NCI-H345 (cell line): Measurements from ENCODE around the gene GRID1.
"Not testable (repeated sequence)": the region's sequence is repeated elsewhere in the genome, so short reads cannot be mapped to it uniquely, and the experiment has no call there.

ENCODE experiments used
- DNase-seq: peaks from one replicate; lab custom pipeline; 2025; lab: John Stamatoyannopoulos, UW

The GRID1 gene

GRCh38 chr10:86104611-86105145 lies 261.9 kb downstream of the GRID1 start:
- DNase-seq, result no peak

DNA sequence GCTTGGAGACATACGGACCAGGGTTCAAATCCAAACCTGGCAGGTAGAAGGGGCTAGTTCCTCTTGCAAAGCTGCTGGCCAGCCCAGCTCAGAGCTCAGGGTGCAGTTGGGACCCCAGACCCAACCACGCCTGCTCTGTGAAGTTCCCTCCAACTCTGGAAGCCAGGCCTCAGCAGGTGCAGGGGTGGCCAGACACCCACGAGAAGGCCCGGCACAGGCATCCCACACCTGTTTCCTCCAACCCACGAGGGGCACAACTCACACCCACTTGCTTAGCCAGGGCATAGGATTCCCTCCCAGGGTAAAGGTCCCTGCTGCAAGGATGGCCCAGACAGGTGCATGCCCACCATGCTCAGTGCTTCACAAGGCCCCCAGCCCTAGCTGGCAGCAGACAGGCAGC lies 262.4 kb downstream of the GRID1 start:
- no peak for DNase-seq

GRCh38 chr10:86103391-86104101 lies 263.0 kb downstream of the GRID1 start:
- DNase-seq, result no peak

DNA sequence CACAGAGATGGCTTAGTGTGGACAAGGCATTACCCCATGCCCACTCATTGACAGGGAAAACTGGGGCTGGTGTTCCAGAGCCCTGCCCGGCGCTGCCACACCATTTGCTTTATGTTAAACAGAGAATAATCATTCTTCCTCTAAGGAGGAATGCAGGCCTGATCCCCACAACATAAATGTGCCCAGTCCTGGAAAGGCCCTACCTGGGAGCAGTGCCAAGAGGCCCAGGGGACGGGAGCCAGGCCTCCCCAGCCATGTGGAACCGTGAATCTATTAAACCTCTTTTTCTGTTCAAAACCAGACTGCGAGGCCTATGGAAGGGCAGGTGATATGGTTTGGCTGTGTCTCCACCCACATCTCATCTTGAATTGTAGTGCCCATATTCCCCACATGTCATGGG lies 264.1 kb downstream of the GRID1 start:
- DNase-seq, result peak; percentile 53

DNA sequence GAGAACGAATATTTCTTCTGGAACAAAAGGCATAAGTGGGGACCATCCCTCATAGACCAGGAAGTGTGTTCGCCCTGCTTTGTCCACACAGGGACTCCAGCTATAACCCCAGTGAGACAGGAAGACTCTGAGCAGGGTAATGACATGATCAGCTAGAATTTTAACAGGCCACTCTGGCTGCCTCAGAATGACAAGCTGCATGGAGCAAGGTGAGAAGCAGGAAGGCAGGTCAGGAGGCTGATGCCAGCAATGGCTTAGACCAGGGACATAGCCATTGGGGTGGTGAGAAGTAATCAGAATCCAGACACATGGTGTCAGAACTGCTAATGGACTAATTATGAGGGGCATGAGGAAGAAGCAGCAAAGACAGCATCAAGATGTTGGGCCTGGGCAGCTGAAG lies 264.6 kb downstream of the GRID1 start:
- no peak for DNase-seq

- peak; percentile 22 for DNase-seq
These were observed 266.0 kb downstream of the GRID1 start for GRCh38 chr10:86100581-86101061.

DNA sequence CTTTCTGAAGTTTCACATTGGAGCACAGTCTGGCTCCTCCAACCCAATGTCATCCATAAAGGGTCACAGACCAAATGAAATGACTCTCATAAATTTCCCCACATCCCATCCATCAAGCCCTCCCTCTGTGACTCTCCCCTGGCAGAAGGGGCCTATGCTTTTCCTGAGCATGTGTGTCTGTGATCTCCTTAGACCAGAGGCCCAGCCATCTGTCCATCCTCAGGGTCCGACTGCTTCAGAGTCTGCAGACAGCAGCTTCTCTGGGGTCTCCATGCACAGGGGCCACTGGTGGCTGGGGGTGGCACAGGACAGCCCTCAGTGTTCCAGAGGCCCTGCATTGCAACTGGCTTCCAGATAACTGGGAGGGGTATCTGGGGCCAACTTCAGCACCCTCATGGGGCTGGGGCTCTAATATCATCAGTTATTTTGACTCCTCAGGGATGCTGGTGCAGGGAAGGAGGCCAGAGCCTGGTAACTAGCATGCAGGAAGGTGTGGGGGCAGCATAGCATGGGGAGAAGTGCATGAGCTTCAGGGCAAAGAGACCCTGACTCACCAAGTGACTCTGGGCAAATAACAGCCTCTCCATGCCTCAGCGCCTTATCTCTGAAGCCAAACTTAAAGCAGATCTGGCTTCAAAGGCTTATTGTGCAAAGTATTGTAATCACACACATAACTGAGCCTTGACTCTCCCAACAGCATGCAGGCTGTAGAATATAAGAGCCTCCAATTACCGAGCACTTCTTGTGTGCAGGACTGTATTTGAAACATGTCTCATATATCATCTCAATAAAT lies 266.9 kb downstream of the GRID1 start:
- no peak for DNase-seq

DNA sequence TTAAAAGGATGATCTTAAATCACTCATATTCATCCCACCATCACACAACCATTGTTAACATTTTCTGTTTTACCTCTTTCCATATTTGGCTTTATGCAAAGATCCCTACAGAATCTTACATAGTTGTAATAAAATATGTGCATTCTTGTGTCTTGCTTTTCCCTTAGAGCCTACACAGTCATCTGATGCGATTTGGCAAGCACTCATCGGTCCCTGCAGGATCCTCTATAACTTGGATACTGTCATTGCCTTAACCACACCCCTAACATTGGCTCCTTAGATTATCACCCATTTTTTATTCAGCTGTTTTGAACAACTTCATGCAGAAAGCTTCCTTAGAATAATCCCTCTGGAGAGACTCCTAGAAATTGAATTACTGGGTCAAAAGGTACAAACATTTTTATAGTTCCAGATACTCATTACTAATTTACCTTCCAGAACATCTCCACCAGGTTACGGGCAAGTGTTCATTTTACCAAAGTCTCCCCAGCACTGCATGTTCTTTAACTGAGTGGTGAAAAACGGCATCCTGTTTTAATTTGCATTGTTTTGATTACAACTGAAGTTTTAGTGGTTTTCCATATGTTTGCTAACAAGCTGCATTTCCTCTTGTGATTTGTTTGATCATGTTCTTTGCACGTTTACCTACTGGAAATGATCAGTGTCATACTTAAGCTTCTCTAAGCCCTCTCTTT lies 268.3 kb downstream of the GRID1 start:
- DNase-seq, result no peak

DNA sequence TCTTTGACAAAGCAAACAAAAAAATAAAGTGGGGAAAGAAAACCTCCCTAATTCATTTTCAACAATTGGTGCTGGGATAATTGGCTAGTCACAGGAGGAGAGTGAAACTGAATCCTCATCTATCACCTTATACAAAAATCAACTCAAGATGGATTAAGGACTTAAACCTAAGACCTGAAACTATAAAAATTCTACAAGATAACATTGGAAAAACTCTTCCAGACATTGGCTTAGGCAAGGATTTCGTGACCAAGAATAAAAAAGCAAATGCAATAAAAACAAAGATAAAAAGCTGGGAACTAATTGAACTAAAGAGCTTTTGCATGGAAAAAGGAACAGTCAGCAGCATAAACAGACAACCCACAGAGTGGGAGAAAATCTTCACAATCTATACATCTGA lies 271.5 kb downstream of the GRID1 start:
- DNase-seq, result not testable (repeated sequence)

- DNase-seq, result not testable (repeated sequence)
These were observed 274.3 kb downstream of the GRID1 start for GRCh38 chr10:86092311-86092710.

DNA sequence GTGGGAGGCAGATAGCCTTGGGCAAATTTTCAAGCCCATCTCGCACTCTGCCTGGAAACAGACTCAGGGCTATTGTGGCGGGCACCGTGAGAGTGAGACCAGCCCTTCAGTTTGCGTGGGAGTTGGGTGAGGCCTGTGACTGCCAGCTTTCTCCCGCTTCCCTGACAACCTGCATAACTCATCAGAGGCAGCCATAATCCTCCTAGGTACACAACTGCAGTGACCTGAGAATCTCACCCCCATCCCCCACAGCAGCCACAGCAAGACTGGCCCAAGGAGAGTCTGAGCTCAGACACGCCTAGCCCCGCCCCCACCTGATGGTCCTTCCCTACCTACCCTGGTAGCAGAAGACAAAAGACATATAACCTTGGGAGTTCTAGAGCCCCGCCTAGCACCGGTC lies 275.4 kb downstream of the GRID1 start:
- no peak for DNase-seq

DNA sequence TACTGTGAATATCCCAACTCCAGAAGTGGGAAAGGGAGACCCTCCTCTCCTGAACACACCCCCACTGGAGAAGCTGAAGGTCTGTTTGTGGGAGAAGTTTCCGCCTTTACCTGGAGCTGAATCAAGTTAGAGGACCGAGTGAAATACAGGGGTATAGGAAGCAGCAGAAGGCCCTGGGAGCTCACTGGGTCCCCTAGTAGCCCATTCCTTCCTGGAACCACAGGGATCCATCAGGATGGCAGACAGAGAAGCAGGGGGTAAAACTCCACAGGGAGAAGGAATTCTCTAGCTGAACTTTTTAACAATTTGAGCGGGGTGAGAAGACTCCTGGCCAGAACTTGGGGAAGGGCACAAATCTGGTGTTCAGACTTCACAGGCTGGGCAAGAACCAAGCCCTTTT lies 275.8 kb downstream of the GRID1 start:
- no peak for DNase-seq

GRCh38 chr10:86087716-86088115 lies 278.9 kb downstream of the GRID1 start:
- no peak for DNase-seq

GRCh38 chr10:86086418-86086817 lies 280.2 kb downstream of the GRID1 start:
- DNase-seq, result no peak

GRCh38 chr10:86085686-86086085 lies 280.9 kb downstream of the GRID1 start:
- DNase-seq, result no peak

DNA sequence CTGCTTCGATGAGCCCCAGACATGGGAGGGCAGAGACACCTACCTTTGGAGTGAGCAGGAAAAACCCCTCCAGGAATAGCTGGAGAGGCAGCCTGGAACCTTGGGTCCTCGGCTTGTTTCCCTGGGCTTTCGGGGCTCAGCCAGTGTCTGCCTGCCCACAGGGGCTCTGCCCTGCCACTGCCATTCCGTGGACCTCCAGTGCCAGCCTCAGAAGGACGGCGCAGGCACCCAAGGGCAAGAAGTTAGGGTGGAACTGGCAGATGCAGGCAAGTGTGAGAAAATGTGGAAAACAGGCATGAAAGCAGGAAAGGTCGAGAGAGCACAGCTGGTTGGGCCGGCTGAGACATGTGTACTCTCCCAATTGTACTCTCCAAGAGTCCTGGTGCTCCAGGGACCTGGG lies 281.5 kb downstream of the GRID1 start:
- DNase-seq, result no peak

DNA sequence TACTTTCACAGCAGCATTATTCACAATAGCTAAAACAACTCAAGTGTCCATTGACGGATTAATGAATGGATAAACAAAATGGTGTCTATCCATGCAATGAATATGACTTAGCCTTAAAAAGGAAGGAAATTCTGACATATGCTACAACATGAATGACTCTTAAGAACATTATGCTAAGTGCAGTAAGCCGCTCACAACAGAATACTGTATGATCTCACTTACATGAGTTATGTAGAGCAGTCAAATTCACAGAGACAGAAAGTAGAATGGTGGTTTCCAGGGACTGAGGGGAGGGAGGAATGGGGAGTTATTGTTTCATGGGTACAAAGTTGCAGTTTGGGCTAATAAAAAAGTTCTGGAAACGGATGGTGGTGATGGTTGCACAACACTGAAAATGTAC lies 282.0 kb downstream of the GRID1 start:
- no peak for DNase-seq

DNA sequence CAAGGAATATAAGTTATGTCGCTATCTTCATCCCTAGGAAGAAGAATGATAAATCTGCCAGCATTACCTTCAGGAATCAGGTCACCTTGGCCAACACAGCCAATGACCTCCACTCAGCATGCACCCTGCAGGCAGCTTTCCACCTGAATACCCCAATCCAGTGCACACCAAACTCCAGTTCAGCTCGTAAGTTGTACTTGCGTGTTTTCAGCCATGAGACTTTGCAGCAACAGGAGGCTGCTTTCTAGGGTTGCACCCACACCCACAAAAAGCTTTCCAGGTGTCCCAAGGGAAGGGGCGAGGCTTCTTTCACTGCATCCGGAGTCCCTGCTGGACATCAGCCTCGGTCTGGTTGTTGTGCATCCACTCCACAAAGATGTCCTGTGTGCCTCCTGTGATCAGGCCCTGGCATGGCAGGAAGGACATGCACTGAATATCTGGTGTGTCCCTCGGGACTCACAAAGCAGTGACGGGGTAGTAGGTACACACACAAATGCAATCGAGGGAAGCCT lies 282.9 kb downstream of the GRID1 start:
- no peak for DNase-seq

GRCh38 chr10:86083206-86083605 lies 283.4 kb downstream of the GRID1 start:
- no peak for DNase-seq

DNA sequence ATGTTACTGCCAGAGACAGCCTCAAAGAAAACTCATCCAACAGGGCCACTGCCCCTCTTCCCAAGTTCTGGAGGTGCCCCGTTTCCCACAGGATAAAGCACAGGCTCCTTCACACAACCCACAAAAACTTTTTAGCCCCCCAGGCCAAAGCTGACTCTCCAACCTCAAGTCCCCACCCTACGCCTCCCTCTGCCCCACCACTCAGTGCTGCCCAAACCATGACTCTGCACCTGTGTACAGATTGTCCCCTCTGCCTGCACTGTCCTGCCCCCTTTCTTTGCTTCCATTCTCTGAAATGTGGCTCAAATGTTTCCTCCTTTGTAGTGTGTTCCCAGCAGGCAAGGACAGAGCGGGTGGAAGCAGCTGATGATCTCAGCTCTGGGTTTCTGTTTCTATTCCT lies 284.0 kb downstream of the GRID1 start:
- no peak for DNase-seq

DNA sequence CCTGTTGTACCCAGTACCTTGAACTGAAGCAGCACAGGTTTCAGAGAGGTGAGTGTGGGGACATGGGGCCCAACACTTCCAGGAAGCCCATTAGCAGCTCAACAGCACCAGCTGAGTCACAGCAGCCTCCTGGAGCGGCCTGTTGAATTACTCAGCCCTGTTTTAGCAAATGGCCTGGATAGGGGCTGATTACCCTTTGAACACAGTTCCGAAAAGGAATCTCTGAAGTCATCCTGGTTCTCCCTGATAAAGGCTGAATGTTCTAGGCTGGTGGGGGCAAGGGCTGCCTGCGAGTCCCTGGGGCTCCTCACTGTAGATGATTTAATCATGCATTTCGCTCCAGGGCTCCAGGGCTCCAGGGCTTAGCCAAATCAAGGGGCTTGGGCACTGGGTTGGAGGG lies 287.5 kb downstream of the GRID1 start:
- DNase-seq, result no peak

- DNase-seq, result no peak
These were observed 288.0 kb downstream of the GRID1 start for GRCh38 chr10:86078639-86079035.
